HCT116 (cell line): Measurements from ENCODE around the gene SDK1. TPM values are rescaled to one million over a fixed set of nuclear protein-coding genes. Genes with fewer than 3 reads are reported as not detected.

ENCODE experiments used
- ATAC-seq: fragments of 200-7000 bp; cut with Tn5 transposase; 2 replicates; pipeline ENCODE4 v1.9.1; 2020; ENCODE audit warnings: mild to moderate bottlenecking, moderate library complexity
- BruUV-seq: library from RNA; stranded (reverse); fragments of 400-500 nt; replicated peaks from 2 replicates; lab custom pipeline; 2021; lab: Mats Ljungman, UMichigan
- CTCF ChIA-PET: fragments of 300-600 bp; sonication (Branson Sonifier 250); formaldehyde crosslinking; loops from one replicate; lab custom pipeline; 2021; ENCODE audit warnings: antibody characterized with exemption; lab: Charles Lee
- POLR2A ChIA-PET: fragments of 300-600, 350-600 bp; sonication (Branson Sonifier 250); formaldehyde crosslinking; loops from one replicate; lab custom pipeline; 2021; ENCODE audit warnings: antibody characterized with exemption; lab: Charles Lee
- RAD21 ChIA-PET, 2 experiments: fragments of 300-600 bp; sonication (Branson Sonifier 250); formaldehyde crosslinking; loops; one replicate each; lab custom pipeline; 2023; ENCODE audit warnings: low total read pairs in 2 of 2; ENCODE audit not compliant: uncharacterized antibody in 2 of 2, unreplicated experiment in 2 of 2, low non-redundant PET in 1 of 2; lab: Charles Lee
- DNase-seq: peaks from one replicate; pipeline ENCODE4 v3.0.0-alpha.2; 2010; ENCODE audit warnings: low read depth, low spot score
- H2AFZ ChIP-seq: fragments of 200-600 bp; shearing (Covaris generic), sonication (generic); 2 replicates; pipeline ENCODE4 v1.6.1; 2017; ENCODE audit warnings: low read depth, mixed run types, mixed read lengths, antibody characterized with exemption, low read length; ENCODE audit not compliant: poor library complexity, severe bottlenecking
- H3K27ac ChIP-seq: 2 replicates; pipeline ENCODE4 v1.5.1; 2012; ENCODE audit warnings: low read depth, low read length
- H3K27me3 ChIP-seq: fragments of 200-600 bp; sonication (generic); 2 replicates; pipeline ENCODE4 v1.6.1; 2016; ENCODE audit warnings: mixed run types, low read length, mixed read lengths; ENCODE audit not compliant: insufficient read depth
- H3K36me3 ChIP-seq, 2 experiments: fragments of 200-500 bp in 1 of 2; fragments of 200-600 bp in 1 of 2; sonication (Bioruptor generic) in 1 of 2; sonication (generic) in 1 of 2; 2 replicates each; pipeline versions ENCODE4 v1.5.1 to v1.6.1; 2014 to 2016; ENCODE audit warnings: low read length in 2 of 2, inconsistent platforms in 1 of 2, mixed read lengths in 1 of 2, mixed run types in 1 of 2; ENCODE audit not compliant: insufficient read depth in 2 of 2, control insufficient read depth in 1 of 2
- H3K4me1 ChIP-seq, 2 experiments: fragments of 200-600 bp in 1 of 2; sonication (generic) in 1 of 2; 2 replicates each; pipeline versions ENCODE4 v1.5.1 to v1.6.1; 2012 to 2017; ENCODE audit warnings: low read length in 2 of 2, inconsistent platforms in 1 of 2, mild to moderate bottlenecking in 1 of 2, mixed read lengths in 1 of 2, mixed run types in 1 of 2, moderate library complexity in 1 of 2; ENCODE audit not compliant: insufficient read depth in 2 of 2, control insufficient read depth in 1 of 2
- H3K4me2 ChIP-seq: fragments of 200-600 bp; sonication (generic); 2 replicates; pipeline ENCODE4 v1.6.1; 2017; ENCODE audit warnings: mixed run types, low read length, mixed read lengths
- H3K4me3 ChIP-seq, 2 experiments: fragments of 200-600 bp in 1 of 2; sonication (generic) in 1 of 2; replicated peaks in 1 of 2; 2 replicates each; pipeline ENCODE4 v1.5.1; 2011 to 2016; ENCODE audit warnings: low read length in 2 of 2, control low read depth in 1 of 2, low read depth in 1 of 2, mild to moderate bottlenecking in 1 of 2, mixed read lengths in 1 of 2, mixed run types in 1 of 2
- H3K79me2 ChIP-seq: fragments of 200-600 bp; sonication (generic); 2 replicates; pipeline ENCODE4 v1.6.1; 2017; ENCODE audit warnings: mild to moderate bottlenecking, mixed run types, low read length, moderate library complexity, mixed read lengths; ENCODE audit not compliant: insufficient read depth
- H3K9ac ChIP-seq: fragments of 200-600 bp; sonication (generic); 2 replicates; pipeline ENCODE4 v1.6.1; 2016; ENCODE audit warnings: low read length, mixed read lengths
- H3K9me2 ChIP-seq: fragments of 200-600 bp; sonication (generic), shearing (Covaris generic); 2 replicates; pipeline ENCODE4 v1.6.1; 2017; ENCODE audit warnings: mixed run types, mild to moderate bottlenecking, moderate library complexity; ENCODE audit not compliant: insufficient read depth
- H3K9me3 ChIP-seq, 2 experiments: fragments of 200-500 bp in 1 of 2; fragments of 200-600 bp in 1 of 2; sonication (Bioruptor generic) in 1 of 2; sonication (generic) in 1 of 2; 2 replicates each; pipeline ENCODE4 v1.6.1; 2014 to 2017; ENCODE audit warnings: low read length in 2 of 2, mixed read lengths in 2 of 2, inconsistent platforms in 1 of 2, low read depth in 1 of 2, mild to moderate bottlenecking in 1 of 2, mixed run types in 1 of 2, moderate library complexity in 1 of 2; ENCODE audit not compliant: control insufficient read depth in 1 of 2, insufficient read depth in 1 of 2
- H4K20me1 ChIP-seq: fragments of 200-600 bp; sonication (generic), shearing (Covaris generic); 2 replicates; pipeline ENCODE4 v1.6.1; 2017; ENCODE audit warnings: mixed run types, mild to moderate bottlenecking, moderate library complexity; ENCODE audit not compliant: insufficient read depth
- CBX3 ChIP-seq: IDR thresholded peaks from 2 replicates; pipeline ENCODE4 v1.6.1; 2012; ENCODE audit warnings: low read depth
- ELF1 ChIP-seq: IDR thresholded peaks from 2 replicates; pipeline ENCODE4 v1.6.1; 2012; ENCODE audit warnings: low read depth, borderline replicate concordance
- JUND ChIP-seq: IDR thresholded peaks from 2 replicates; pipeline ENCODE4 v1.6.1; 2012
- SIN3A ChIP-seq: IDR thresholded peaks from 2 replicates; pipeline ENCODE4 v1.6.1; 2012; ENCODE audit warnings: low read depth
- ZFX ChIP-seq: fragments of 450-650 bp; IDR thresholded peaks from 2 replicates; pipeline ENCODE4 v1.6.1; 2017
- ZNF274 ChIP-seq: fragments of 200-500 bp; sonication (Bioruptor generic); IDR thresholded peaks from 2 replicates; pipeline ENCODE4 v1.6.1; 2014; ENCODE audit warnings: mild to moderate bottlenecking, low read depth, low read length, inconsistent platforms
- intact Hi-C: fragments of 100-400 bp; cut with micrococcal nuclease; formaldehyde crosslinking; loops from 2 replicates; pipeline ENCODE4 v1.10.0; 2022
- total RNA-seq: library from RNA; stranded (reverse); gene quantifications from one replicate; pipeline ENCODE4 v1.2.1, GENCODE V29; 2021; ENCODE audit not compliant: unreplicated experiment
- TF ChIP-seq, protein P1 (sequence below): IDR thresholded peaks from 2 replicates; pipeline ENCODE4 v1.6.1; 2012
- TF ChIP-seq, protein P2 (sequence below): IDR thresholded peaks from 2 replicates; pipeline ENCODE4 v1.6.1; 2012; ENCODE audit warnings: low read depth

SDK1 gene
- total RNA-seq, 1 experiment from 2014 or later, result 0.05 TPM

- TF ChIP-seq ELF1, result no peak
- TF ChIP-seq, protein P1, sequence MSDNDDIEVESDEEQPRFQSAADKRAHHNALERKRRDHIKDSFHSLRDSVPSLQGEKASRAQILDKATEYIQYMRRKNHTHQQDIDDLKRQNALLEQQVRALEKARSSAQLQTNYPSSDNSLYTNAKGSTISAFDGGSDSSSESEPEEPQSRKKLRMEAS, result no peak
- no peak for TF ChIP-seq ZNF274
- TF ChIP-seq JUND, result no peak
- TF ChIP-seq, protein P2, sequence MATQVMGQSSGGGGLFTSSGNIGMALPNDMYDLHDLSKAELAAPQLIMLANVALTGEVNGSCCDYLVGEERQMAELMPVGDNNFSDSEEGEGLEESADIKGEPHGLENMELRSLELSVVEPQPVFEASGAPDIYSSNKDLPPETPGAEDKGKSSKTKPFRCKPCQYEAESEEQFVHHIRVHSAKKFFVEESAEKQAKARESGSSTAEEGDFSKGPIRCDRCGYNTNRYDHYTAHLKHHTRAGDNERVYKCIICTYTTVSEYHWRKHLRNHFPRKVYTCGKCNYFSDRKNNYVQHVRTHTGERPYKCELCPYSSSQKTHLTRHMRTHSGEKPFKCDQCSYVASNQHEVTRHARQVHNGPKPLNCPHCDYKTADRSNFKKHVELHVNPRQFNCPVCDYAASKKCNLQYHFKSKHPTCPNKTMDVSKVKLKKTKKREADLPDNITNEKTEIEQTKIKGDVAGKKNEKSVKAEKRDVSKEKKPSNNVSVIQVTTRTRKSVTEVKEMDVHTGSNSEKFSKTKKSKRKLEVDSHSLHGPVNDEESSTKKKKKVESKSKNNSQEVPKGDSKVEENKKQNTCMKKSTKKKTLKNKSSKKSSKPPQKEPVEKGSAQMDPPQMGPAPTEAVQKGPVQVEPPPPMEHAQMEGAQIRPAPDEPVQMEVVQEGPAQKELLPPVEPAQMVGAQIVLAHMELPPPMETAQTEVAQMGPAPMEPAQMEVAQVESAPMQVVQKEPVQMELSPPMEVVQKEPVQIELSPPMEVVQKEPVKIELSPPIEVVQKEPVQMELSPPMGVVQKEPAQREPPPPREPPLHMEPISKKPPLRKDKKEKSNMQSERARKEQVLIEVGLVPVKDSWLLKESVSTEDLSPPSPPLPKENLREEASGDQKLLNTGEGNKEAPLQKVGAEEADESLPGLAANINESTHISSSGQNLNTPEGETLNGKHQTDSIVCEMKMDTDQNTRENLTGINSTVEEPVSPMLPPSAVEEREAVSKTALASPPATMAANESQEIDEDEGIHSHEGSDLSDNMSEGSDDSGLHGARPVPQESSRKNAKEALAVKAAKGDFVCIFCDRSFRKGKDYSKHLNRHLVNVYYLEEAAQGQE, result no peak
- TF ChIP-seq ZFX, result no peak
- no peak for TF ChIP-seq SIN3A
- no peak for TF ChIP-seq CBX3
- H2AFZ ChIP-seq, result no peak overlapping the region
- no peak for DNase-seq
- H4K20me1 ChIP-seq, result no peaks in the 10 kb centered on the region
- no peak overlapping the region for H3K4me2 ChIP-seq
- no peaks in the 10 kb centered on the region for H3K4me1 ChIP-seq
- H3K27me3 ChIP-seq, result peaks cover 24% of the 10 kb centered on the region; the same call in 1 of the 2 replicates
- H3K27ac ChIP-seq, result no peak overlapping the region
- ChIA-PET CTCF (no interaction called here), RAD21 (no interaction called here), POLR2A (no interaction called here)
- H3K79me2 ChIP-seq, result no peaks in the 10 kb centered on the region
- H3K4me3 ChIP-seq, result no peak overlapping the region
- no peak for ATAC-seq
- H3K9ac ChIP-seq, result no peak overlapping the region
- no peaks in the 10 kb centered on the region for H3K9me2 ChIP-seq
- no TSS peak for BruUV-seq
- intact Hi-C loops, result no loop called here
- H3K36me3 ChIP-seq, result no peaks in the 10 kb centered on the region
- H3K9me3 ChIP-seq, result no peaks in the 10 kb centered on the region
These were observed 702.5 kb downstream of the SDK1 start for GRCh38 chr7:4003503-4003902.
